ENCODE results near the gene RNASEL. TPM values are rescaled to one million over a fixed set of nuclear protein-coding genes. Genes with fewer than 3 reads are reported as not detected.

The RNASEL gene
- total RNA-seq, 1 experiment from 2014 or later: 2.9 TPM

GRCh38 chr1:182570611-182570970 is 18.5 kb downstream of the RNASEL start:
- no TSS peak for BruUV-seq (replicated peaks)
- no peaks in the 10 kb centered on the region for H3K27me3 ChIP-seq (replicated peaks; ENCODE audit: control insufficient read depth, insufficient read depth, low read length)
- Mint-ChIP-seq H3K9me3 (ENCODE audit: unreplicated experiment) (no peaks in the 10 kb centered on the region), H3K4me1 (ENCODE audit: low read depth, unreplicated experiment) (peaks cover 5% of the 10 kb centered on the region), H3K27ac (ENCODE audit: unreplicated experiment) (no peak overlapping the region), H3K27me3 (ENCODE audit: insufficient read depth, unreplicated experiment) (no peaks in the 10 kb centered on the region), H3K4me3 (ENCODE audit: unreplicated experiment) (no peak overlapping the region), H3K36me3 (ENCODE audit: insufficient read depth, unreplicated experiment) (no peaks in the 10 kb centered on the region)
- peaks cover 9% of the 10 kb centered on the region for H3K4me1 ChIP-seq
- H3K9me3 ChIP-seq: peaks cover 10% of the 10 kb centered on the region; the same call in 1 of the 2 replicates
- POLR2A ChIA-PET: no interaction called here
- DNase-seq: no peak
- H3K36me3 ChIP-seq (ENCODE audit: control insufficient read depth, insufficient read depth, low read length): no peaks in the 10 kb centered on the region
- TF ChIP-seq CTCF (IDR thresholded peaks at IDR 0.05; ENCODE audit: insufficient read depth in 1 of 2, low read depth in 1 of 2, low read length in 1 of 2, severe bottlenecking in 1 of 2, unreplicated experiment in 1 of 2): no peak
- CTCF ChIA-PET: no interaction called here
- H3K4me3 ChIP-seq (ENCODE audit: low read depth, low read length): no peak overlapping the region
- intact Hi-C loops (cut with micrococcal nuclease; ENCODE audit: unreplicated experiment): no loop called here

GRCh38 chr1:182569939-182570610 is 19.0 kb downstream of the RNASEL start:
- Mint-ChIP-seq H3K4me3 (ENCODE audit: unreplicated experiment) (no peak overlapping the region), H3K9me3 (ENCODE audit: unreplicated experiment) (no peaks in the 10 kb centered on the region), H3K27me3 (ENCODE audit: insufficient read depth, unreplicated experiment) (peaks cover 4% of the 10 kb centered on the region), H3K27ac (ENCODE audit: unreplicated experiment) (no peak overlapping the region), H3K36me3 (ENCODE audit: insufficient read depth, unreplicated experiment) (no peaks in the 10 kb centered on the region), H3K4me1 (ENCODE audit: low read depth, unreplicated experiment) (no peaks in the 10 kb centered on the region)
- H3K36me3 ChIP-seq (ENCODE audit: control insufficient read depth, insufficient read depth, low read length): no peaks in the 10 kb centered on the region
- H3K9me3 ChIP-seq: peaks cover 10% of the 10 kb centered on the region; the same call in 1 of the 2 replicates
- no peaks in the 10 kb centered on the region for H3K27me3 ChIP-seq (replicated peaks; ENCODE audit: control insufficient read depth, insufficient read depth, low read length)
- H3K4me3 ChIP-seq (ENCODE audit: low read depth, low read length): no peak overlapping the region
- TF ChIP-seq CTCF (IDR thresholded peaks at IDR 0.05; ENCODE audit: insufficient read depth in 1 of 2, low read depth in 1 of 2, low read length in 1 of 2, severe bottlenecking in 1 of 2, unreplicated experiment in 1 of 2): no peak
- POLR2A ChIA-PET: no interaction called here
- intact Hi-C loops (cut with micrococcal nuclease; ENCODE audit: unreplicated experiment): no loop called here
- BruUV-seq (replicated peaks): no TSS peak
- H3K4me1 ChIP-seq: peaks cover 3% of the 10 kb centered on the region
- DNase-seq: no peak
- CTCF ChIA-PET: no interaction called here

- no peak overlapping the region for H3K4me3 Mint-ChIP-seq (ENCODE audit: unreplicated experiment)
- intact Hi-C loops (cut with micrococcal nuclease; ENCODE audit: unreplicated experiment): no loop called here
- no peaks in the 10 kb centered on the region for H3K27me3 ChIP-seq (replicated peaks; ENCODE audit: control insufficient read depth, insufficient read depth, low read length)
- TF ChIP-seq CTCF (IDR thresholded peaks at IDR 0.05; ENCODE audit: insufficient read depth in 1 of 2, low read depth in 1 of 2, low read length in 1 of 2, severe bottlenecking in 1 of 2, unreplicated experiment in 1 of 2): no peak
- no peaks in the 10 kb centered on the region for H3K4me1 Mint-ChIP-seq (ENCODE audit: low read depth, unreplicated experiment)
- BruUV-seq (replicated peaks): no TSS peak
- no peaks in the 10 kb centered on the region for H3K9me3 Mint-ChIP-seq (ENCODE audit: unreplicated experiment)
- ChIA-PET CTCF (no interaction called here), POLR2A (no interaction called here)
- no peaks in the 10 kb centered on the region for H3K36me3 ChIP-seq (ENCODE audit: control insufficient read depth, insufficient read depth, low read length)
- H3K9me3 ChIP-seq: peaks cover 10% of the 10 kb centered on the region; the same call in 1 of the 2 replicates
- no peaks in the 10 kb centered on the region for H3K4me1 ChIP-seq
- no peak overlapping the region for H3K27ac Mint-ChIP-seq (ENCODE audit: unreplicated experiment)
- H3K36me3 Mint-ChIP-seq (ENCODE audit: insufficient read depth, unreplicated experiment): no peaks in the 10 kb centered on the region
- no peak for DNase-seq
- H3K4me3 ChIP-seq (ENCODE audit: low read depth, low read length): no peak overlapping the region
- H3K27me3 Mint-ChIP-seq (ENCODE audit: insufficient read depth, unreplicated experiment): peaks cover 6% of the 10 kb centered on the region
Observed at GRCh38 chr1:182568647-182569284, 20.3 kb downstream of the RNASEL start.
